ENCODE measurements around the gene CAPN5. TPM values are rescaled to one million over a fixed set of nuclear protein-coding genes. Genes with fewer than 3 reads are reported as not detected.

The CAPN5 gene
- total RNA-seq, 1 donor from 2014 or later: 7.3 TPM

GRCh38 chr11:77148963-77149715 is 82.4 kb downstream of the CAPN5 start:
- no peak for TF ChIP-seq CTCF (conservative IDR thresholded peaks at IDR 0.05; ENCODE audit: low read depth, low read length)
- no peak overlapping the region for H3K4me3 ChIP-seq (ENCODE audit: low read depth, low read length)
- DNase-seq (ENCODE audit: low read depth): no peak

- H3K4me3 ChIP-seq (ENCODE audit: low read depth, low read length): no peak overlapping the region
- no peak for TF ChIP-seq CTCF (conservative IDR thresholded peaks at IDR 0.05; ENCODE audit: low read depth, low read length)
- DNase-seq (ENCODE audit: low read depth): no peak
These were observed 83.1 kb downstream of the CAPN5 start for GRCh38 chr11:77149716-77150392.

GRCh38 chr11:77150836-77151235 is 84.1 kb downstream of the CAPN5 start:
- TF ChIP-seq CTCF (conservative IDR thresholded peaks at IDR 0.05; ENCODE audit: low read depth, low read length): no peak

GRCh38 chr11:77151804-77152509 is 85.2 kb downstream of the CAPN5 start:
- H3K4me3 ChIP-seq (ENCODE audit: low read depth, low read length): no peak overlapping the region
- DNase-seq (ENCODE audit: low read depth): no peak
- TF ChIP-seq CTCF (conservative IDR thresholded peaks at IDR 0.05; ENCODE audit: low read depth, low read length): no peak

More at GRCh38 chr11:77150836-77151235, 84.1 kb downstream of the CAPN5 start:
- DNase-seq (ENCODE audit: low read depth): no peak
- no peak overlapping the region for H3K4me3 ChIP-seq (ENCODE audit: low read depth, low read length)

GRCh38 chr11:77152846-77153245 is 86.1 kb downstream of the CAPN5 start:
- no peak for DNase-seq (ENCODE audit: low read depth)

More at GRCh38 chr11:77152846-77153245, 86.1 kb downstream of the CAPN5 start:
- no peak overlapping the region for H3K4me3 ChIP-seq (ENCODE audit: low read depth, low read length)
- TF ChIP-seq CTCF (conservative IDR thresholded peaks at IDR 0.05; ENCODE audit: low read depth, low read length): no peak
